ENCODE measurements around the gene MTFP1.

DNA sequence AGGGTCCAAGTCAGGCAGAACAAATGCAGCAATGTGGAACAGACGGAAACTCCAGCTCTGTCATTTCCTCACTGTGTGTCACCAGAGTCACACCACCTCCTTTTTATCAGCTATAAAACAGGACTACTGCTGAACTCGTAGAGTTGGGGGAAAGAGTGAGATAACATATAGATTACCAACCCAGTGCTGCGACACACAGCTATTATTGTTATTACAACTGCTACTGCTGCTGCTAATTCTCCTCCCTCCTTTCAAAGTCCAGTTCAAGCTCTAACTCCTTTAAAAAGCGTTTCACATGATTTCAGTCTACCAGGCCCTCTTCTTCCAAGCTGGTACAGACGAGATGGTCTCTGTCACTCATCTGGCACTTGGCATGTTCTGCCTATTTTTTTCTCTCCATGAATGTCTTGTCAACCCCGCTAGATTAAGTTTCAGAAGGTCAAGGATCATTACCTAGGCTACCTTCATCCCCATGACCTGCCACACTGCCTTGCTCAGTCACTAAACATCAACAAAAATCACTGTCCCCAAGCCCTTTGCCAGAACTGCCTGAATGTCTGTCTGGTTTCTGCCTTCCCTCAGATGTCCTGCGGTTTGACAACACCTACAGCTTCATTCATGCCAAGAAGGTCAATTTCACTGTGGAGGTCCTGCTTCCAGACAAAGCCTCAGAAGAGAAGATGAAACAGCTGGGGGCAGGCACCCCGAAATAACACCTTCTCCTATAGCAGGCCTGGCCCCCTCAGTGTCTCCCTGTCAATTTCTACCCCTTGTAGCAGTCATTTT is 3.7 kb upstream of the MTFP1 start:
- TF ChIP-seq, protein P1, sequence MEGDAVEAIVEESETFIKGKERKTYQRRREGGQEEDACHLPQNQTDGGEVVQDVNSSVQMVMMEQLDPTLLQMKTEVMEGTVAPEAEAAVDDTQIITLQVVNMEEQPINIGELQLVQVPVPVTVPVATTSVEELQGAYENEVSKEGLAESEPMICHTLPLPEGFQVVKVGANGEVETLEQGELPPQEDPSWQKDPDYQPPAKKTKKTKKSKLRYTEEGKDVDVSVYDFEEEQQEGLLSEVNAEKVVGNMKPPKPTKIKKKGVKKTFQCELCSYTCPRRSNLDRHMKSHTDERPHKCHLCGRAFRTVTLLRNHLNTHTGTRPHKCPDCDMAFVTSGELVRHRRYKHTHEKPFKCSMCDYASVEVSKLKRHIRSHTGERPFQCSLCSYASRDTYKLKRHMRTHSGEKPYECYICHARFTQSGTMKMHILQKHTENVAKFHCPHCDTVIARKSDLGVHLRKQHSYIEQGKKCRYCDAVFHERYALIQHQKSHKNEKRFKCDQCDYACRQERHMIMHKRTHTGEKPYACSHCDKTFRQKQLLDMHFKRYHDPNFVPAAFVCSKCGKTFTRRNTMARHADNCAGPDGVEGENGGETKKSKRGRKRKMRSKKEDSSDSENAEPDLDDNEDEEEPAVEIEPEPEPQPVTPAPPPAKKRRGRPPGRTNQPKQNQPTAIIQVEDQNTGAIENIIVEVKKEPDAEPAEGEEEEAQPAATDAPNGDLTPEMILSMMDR (IDR thresholded peaks at IDR 0.05) = no peak
- no peak for TF ChIP-seq POLR2A (IDR thresholded peaks at IDR 0.05)
